ENCODE results near the gene MT3. TPM values are rescaled to one million over a fixed set of nuclear protein-coding genes. Genes with fewer than 3 reads are reported as not detected.
A peak's percentile ranks its signal among the peaks of the same experiment; 100 is the strongest.

MT3 gene
- total and polyA plus RNA-seq, 9 of the 15 experiments (the other 6 are each of a cell fraction or from before 2014, with no cell fraction given): not detected

- peak overlapping the region; percentile 78 for H3K4me2 ChIP-seq (ENCODE audit: insufficient read depth, low read length)
- FAIRE-seq (no peak), ATAC-seq (no peak), DNase-seq (ENCODE audit: extremely low read depth in 1 of 4, low spot score in 3 of 4) (peak in 1 of 4 experiments; percentile 29)
- H3K9me1 ChIP-seq (ENCODE audit: control insufficient read depth, insufficient read depth, low read length): no peaks in the 10 kb centered on the region
- H3K79me2 ChIP-seq (ENCODE audit: control insufficient read depth, insufficient read depth, low read length): no peaks in the 10 kb centered on the region
- TF ChIP-seq POLR2AphosphoS2 (IDR thresholded peaks at IDR 0.05; ENCODE audit: low read length) (no peak), EZH2 (IDR thresholded peaks at IDR 0.05; ENCODE audit: borderline replicate concordance, low read depth, low read length) (no peak), ZNF384 (IDR thresholded peaks at IDR 0.05; ENCODE audit: low read depth, low read length) (no peak), TAF1 (IDR thresholded peaks at IDR 0.05; ENCODE audit: control insufficient read depth, extremely low read depth, insufficient read depth, low read length, severe bottlenecking) (no peak), MBD2 (IDR thresholded peaks at IDR 0.05; ENCODE audit: borderline replicate concordance, low read depth) (no peak), CHD1 (IDR thresholded peaks at IDR 0.05; ENCODE audit: low read length) (peak; percentile 57), SIRT6 (IDR thresholded peaks at IDR 0.05; ENCODE audit: low read depth, low read length) (no peak), JUN (IDR thresholded peaks at IDR 0.05; ENCODE audit: borderline replicate concordance, low read depth, low read length) (no peak), JUN (CRISPR knock-in tag; IDR thresholded peaks at IDR 0.05; ENCODE audit: borderline replicate concordance) (0 out of 2 replicates have a peak, but pooled peaks have one; percentile 15), EP400 (IDR thresholded peaks at IDR 0.05) (no peak), ZNF75A (CRISPR knock-in tag; IDR thresholded peaks at IDR 0.05) (no peak), HDGF (IDR thresholded peaks at IDR 0.05) (no peak)
- TF ChIP-seq, protein P1, sequence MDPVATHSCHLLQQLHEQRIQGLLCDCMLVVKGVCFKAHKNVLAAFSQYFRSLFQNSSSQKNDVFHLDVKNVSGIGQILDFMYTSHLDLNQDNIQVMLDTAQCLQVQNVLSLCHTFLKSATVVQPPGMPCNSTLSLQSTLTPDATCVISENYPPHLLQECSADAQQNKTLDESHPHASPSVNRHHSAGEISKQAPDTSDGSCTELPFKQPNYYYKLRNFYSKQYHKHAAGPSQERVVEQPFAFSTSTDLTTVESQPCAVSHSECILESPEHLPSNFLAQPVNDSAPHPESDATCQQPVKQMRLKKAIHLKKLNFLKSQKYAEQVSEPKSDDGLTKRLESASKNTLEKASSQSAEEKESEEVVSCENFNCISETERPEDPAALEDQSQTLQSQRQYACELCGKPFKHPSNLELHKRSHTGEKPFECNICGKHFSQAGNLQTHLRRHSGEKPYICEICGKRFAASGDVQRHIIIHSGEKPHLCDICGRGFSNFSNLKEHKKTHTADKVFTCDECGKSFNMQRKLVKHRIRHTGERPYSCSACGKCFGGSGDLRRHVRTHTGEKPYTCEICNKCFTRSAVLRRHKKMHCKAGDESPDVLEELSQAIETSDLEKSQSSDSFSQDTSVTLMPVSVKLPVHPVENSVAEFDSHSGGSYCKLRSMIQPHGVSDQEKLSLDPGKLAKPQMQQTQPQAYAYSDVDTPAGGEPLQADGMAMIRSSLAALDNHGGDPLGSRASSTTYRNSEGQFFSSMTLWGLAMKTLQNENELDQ (CRISPR knock-in tag; IDR thresholded peaks at IDR 0.05; ENCODE audit: borderline replicate concordance): no peak
- TF ChIP-seq, protein P2, sequence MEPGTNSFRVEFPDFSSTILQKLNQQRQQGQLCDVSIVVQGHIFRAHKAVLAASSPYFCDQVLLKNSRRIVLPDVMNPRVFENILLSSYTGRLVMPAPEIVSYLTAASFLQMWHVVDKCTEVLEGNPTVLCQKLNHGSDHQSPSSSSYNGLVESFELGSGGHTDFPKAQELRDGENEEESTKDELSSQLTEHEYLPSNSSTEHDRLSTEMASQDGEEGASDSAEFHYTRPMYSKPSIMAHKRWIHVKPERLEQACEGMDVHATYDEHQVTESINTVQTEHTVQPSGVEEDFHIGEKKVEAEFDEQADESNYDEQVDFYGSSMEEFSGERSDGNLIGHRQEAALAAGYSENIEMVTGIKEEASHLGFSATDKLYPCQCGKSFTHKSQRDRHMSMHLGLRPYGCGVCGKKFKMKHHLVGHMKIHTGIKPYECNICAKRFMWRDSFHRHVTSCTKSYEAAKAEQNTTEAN (CRISPR knock-in tag; IDR thresholded peaks at IDR 0.05): 0 out of 2 replicates have a peak, but pooled peaks have one; percentile 38
- H3K4me1 ChIP-seq (replicated peaks in 1 of 2; ENCODE audit: control insufficient read depth in 2 of 2, insufficient read depth in 2 of 2, low read length in 2 of 2): peaks cover 27 to 29% of the 10 kb centered on the region in 2 experiments
- peak overlapping the region; percentile 69 to 86; a peak in 3 of 4 replicates for H3K9ac ChIP-seq (ENCODE audit: insufficient read depth in 1 of 2, low read depth in 2 of 2, low read length in 2 of 2)
- no peaks in the 10 kb centered on the region for H3K9me3 ChIP-seq (replicated peaks; ENCODE audit: control insufficient read depth, insufficient read depth, low read depth, low read length)
- H3K27me3 ChIP-seq (ENCODE audit: control insufficient read depth in 2 of 2, insufficient read depth in 2 of 2, low read length in 2 of 2): no peaks in the 10 kb centered on the region
- no peaks in the 10 kb centered on the region for H3K36me3 ChIP-seq (ENCODE audit: control insufficient read depth, insufficient read depth, low read length)
- H3K27ac ChIP-seq (ENCODE audit: extremely low read depth, low read depth, low read length): 0 out of 3 replicates have a peak overlapping the region, but pooled peaks have one; percentile 45
- 15% methylated on average over 21 of the region's 21 CpGs for WGBS (ENCODE audit: insufficient coverage, low coverage, missing lambda C conversion rate)
- intact Hi-C loops (cut with micrococcal nuclease): loop anchor here (1.0 kb wide), 1 partner anchor 93 kb away; no protein-coding TSS in a partner anchor
- peak overlapping the region; percentile 47 for H3K4me3 ChIP-seq
- in situ Hi-C loops (cut with MboI): no loop called here
- BruUV-seq (replicated peaks): TSS peak; percentile 95
- H2AFZ ChIP-seq (ENCODE audit: low read depth, low read length): peak overlapping the region; percentile 97
- POLR2A ChIA-PET: interaction anchor here (0.6 to 0.9 kb wide), 5 partner anchors 9 to 75 kb away, joined by 3 to 6 read pairs (median 3); no protein-coding TSS in a partner anchor
- H4K20me1 ChIP-seq (replicated peaks; ENCODE audit: control insufficient read depth, insufficient read depth, low read length): no peaks in the 10 kb centered on the region
- CTCF ChIA-PET (ENCODE audit: low intra/inter-chr PET ratio): no interaction called here
Observed at GRCh38 chr16:56608876-56609462, 19.6 kb downstream of the MT3 start.
